HG02852 (cell line): ENCODE data around the gene TRPV2.

ENCODE experiments used
- ATAC-seq: cut with Tn5 transposase; IDR thresholded peaks from one replicate; pipeline ENCODE4 v1.9.1; 2021; ENCODE audit warnings: mild to moderate bottlenecking, moderate library complexity; ENCODE audit not compliant: unreplicated experiment

Gene TRPV2

GRCh38 chr17:16406742-16407674, 8.4 kb upstream of the TRPV2 start:
- ATAC-seq: no peak

GRCh38 chr17:16407911-16408588, 7.3 kb upstream of the TRPV2 start:
- ATAC-seq: peak; percentile 90

GRCh38 chr17:16417399-16417798, 2.0 kb downstream of the TRPV2 start:
- ATAC-seq: no peak

- no peak for ATAC-seq
Measured at GRCh38 chr17:16417896-16418684, 2.7 kb downstream of the TRPV2 start.

- ATAC-seq: no peak
Measured at GRCh38 chr17:16418685-16419068, 3.3 kb downstream of the TRPV2 start.

GRCh38 chr17:16419074-16419928, 3.9 kb downstream of the TRPV2 start:
- peak; percentile 44 for ATAC-seq

GRCh38 chr17:16419929-16420271, 4.5 kb downstream of the TRPV2 start:
- peak; percentile 11 for ATAC-seq

- ATAC-seq: no peak
Measured at GRCh38 chr17:16422416-16422815, 7.0 kb downstream of the TRPV2 start.

- ATAC-seq: no peak
Measured at GRCh38 chr17:16423226-16423872, 8.0 kb downstream of the TRPV2 start.

- no peak for ATAC-seq
Measured at GRCh38 chr17:16425202-16425601, 9.8 kb downstream of the TRPV2 start.

GRCh38 chr17:16425698-16426659, 10.6 kb downstream of the TRPV2 start:
- ATAC-seq: no peak

GRCh38 chr17:16427020-16427419, 11.6 kb downstream of the TRPV2 start:
- no peak for ATAC-seq

- no peak for ATAC-seq
Measured at GRCh38 chr17:16428098-16428882, 12.9 kb downstream of the TRPV2 start.

- no peak for ATAC-seq
Measured at GRCh38 chr17:16429083-16429482, 13.7 kb downstream of the TRPV2 start.

GRCh38 chr17:16430650-16431049, 15.3 kb downstream of the TRPV2 start:
- no peak for ATAC-seq

GRCh38 chr17:16432017-16432416, 16.6 kb downstream of the TRPV2 start:
- no peak for ATAC-seq

- ATAC-seq: no peak
Measured at GRCh38 chr17:16433514-16433913, 18.1 kb downstream of the TRPV2 start.

- no peak for ATAC-seq
Measured at GRCh38 chr17:16434662-16435061, 19.3 kb downstream of the TRPV2 start.
